HEK293T (cell line): ENCODE results near the gene HDAC6.

ENCODE experiments used
- ARNT ChIP-seq: fragments of 450-650 bp; IDR thresholded peaks from 2 replicates; pipeline ENCODE4 v1.6.1; 2017; ENCODE audit warnings: mild to moderate bottlenecking
- BHLHE40 ChIP-seq: fragments of 450-650 bp; IDR thresholded peaks from 2 replicates; pipeline ENCODE4 v1.6.1; 2016; ENCODE audit warnings: mild to moderate bottlenecking, moderate library complexity, borderline replicate concordance
- CTBP1 ChIP-seq: fragments of 450-650 bp; IDR thresholded peaks from 2 replicates; pipeline ENCODE4 v1.6.1; 2016; ENCODE audit warnings: borderline replicate concordance
- FOXA1 ChIP-seq: fragments of 450-650 bp; IDR thresholded peaks from 2 replicates; pipeline ENCODE4 v1.6.1; 2016; ENCODE audit warnings: mild to moderate bottlenecking
- FOXK2 ChIP-seq: fragments of 450-650 bp; IDR thresholded peaks from 2 replicates; pipeline ENCODE4 v1.6.1; 2016; ENCODE audit warnings: mild to moderate bottlenecking
- LEF1 ChIP-seq: fragments of 450-650 bp; IDR thresholded peaks from 2 replicates; pipeline ENCODE4 v1.6.1; 2017; ENCODE audit warnings: mild to moderate bottlenecking, borderline replicate concordance

DNA sequence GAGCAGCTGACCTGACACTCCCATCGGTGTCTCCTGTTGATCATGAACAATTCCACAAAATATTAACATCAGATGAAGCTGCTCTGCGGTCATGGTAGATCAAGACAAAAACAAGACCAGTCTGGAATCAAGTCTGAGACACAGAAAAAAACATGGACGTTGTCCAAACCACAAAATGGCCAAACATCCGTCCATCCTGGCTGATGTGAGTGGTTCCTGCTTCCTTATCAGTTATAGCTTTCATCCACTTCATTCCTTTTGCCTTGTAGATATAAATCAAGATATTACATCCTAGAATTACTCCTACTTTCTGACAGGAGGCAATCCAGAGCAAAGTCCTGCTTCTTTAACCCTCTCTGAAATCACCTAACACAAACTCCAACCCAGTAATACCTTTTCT is 62.3 kb downstream of the HDAC6 start:
- no peak for TF ChIP-seq CTBP1
- TF ChIP-seq LEF1, result no peak
- TF ChIP-seq FOXA1, result no peak
- TF ChIP-seq FOXK2, result no peak
- no peak for TF ChIP-seq BHLHE40
- no peak for TF ChIP-seq ARNT
